WERI-Rb-1 (cell line): ENCODE results near the gene ZDHHC19.

ENCODE experiments used
- DNase-seq: peaks from one replicate; pipeline ENCODE4 v3.0.0-alpha.2; 2020
- H3K27ac ChIP-seq: fragments of 250-450 bp; sonication (Bioruptor Pico); 2 replicates; pipeline ENCODE4 v1.5.1; 2020; ENCODE audit warnings: mild to moderate bottlenecking, moderate library complexity
- H3K27me3 ChIP-seq: fragments of 250-450 bp; sonication (Bioruptor Pico); 2 replicates; pipeline ENCODE4 v1.5.1; 2021; ENCODE audit warnings: mild to moderate bottlenecking, low read depth, moderate library complexity; ENCODE audit not compliant: insufficient read depth, severe bottlenecking
- H3K36me3 ChIP-seq: fragments of 250-450 bp; sonication (Bioruptor Pico); 2 replicates; pipeline ENCODE4 v1.5.1; 2020; ENCODE audit warnings: mild to moderate bottlenecking, moderate library complexity
- H3K4me3 ChIP-seq: 2 replicates; pipeline ENCODE4 v1.5.1; 2011; ENCODE audit warnings: low read depth, mild to moderate bottlenecking, control low read depth, low read length
- H3K9me3 ChIP-seq: fragments of 250-450 bp; sonication (Bioruptor Pico); 2 replicates; pipeline ENCODE4 v1.5.1; 2021; ENCODE audit warnings: mild to moderate bottlenecking, moderate library complexity; ENCODE audit not compliant: severe bottlenecking
- CTCF ChIP-seq: IDR thresholded peaks from 2 replicates; pipeline ENCODE4 v1.5.1; 2011; ENCODE audit warnings: low read depth, mild to moderate bottlenecking, control low read depth, inconsistent platforms, low read length

ZDHHC19 gene

DNA sequence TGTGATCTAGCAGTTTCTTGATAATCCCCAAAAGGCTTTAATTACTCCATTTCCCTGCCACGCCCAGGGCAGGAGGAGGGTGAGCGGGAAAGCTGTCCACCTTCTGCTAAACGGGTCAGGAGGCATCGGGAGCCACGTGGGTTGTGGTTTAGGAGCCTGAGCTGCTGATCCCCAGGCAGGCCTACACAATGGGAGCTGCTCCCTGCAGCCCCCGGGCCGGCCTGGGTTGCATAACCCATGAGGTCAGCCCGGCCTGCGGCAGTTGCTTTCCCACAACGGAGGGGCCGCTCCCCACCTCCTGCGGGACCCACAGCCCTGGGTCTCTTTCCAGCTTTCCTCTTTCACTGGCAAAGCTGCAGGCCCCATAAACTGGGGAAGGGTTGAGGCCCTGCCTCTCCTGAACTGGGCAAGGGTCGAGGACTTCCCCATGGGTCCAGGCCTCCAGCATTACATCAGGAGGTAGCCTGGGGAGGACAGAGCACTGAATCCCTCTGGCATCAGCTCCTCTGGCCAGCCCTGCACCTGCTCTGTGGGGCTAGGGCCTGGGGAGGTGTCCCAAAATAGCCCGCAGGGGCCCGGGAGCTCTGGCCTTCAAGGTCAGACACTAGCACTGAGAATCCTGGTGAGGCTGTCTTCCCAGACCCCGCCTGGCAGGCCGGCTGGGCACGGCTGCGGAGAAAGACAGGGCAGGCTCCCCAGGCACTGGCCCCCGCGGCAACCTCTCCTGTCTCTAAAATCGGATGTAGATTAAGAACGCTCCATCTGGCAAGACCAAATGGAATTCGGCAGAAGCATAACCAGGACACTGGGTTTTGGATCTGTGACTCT, 47.3 kb downstream of the ZDHHC19 start:
- Histone ChIP-seq H3K9me3 (no peaks in the 10 kb centered on the region), H3K27me3 (no peaks in the 10 kb centered on the region), H3K36me3 (no peaks in the 10 kb centered on the region), H3K27ac (peak overlapping the region; percentile 41), H3K4me3 (no peak overlapping the region)
- no peak for TF ChIP-seq CTCF
- DNase-seq = peak; percentile 36

DNA sequence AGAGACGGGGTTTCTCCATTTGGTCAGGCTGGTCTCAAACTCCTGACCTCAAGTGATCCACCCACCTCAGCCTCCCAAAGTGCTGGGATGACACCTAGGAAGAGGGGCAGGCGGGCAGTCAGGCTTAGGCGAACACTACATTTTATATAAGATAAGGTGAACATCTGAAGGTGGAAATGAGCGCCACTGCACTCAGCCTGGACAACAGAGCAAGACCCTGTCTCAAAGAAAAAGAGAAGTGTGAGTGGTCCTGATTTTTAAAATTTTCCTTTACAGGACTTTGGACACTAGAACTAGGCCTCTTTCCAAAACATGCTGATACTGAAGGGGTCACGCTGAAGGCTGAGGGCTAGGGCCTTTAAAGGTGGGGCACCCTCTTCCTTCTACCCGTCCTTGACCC, 48.0 kb downstream of the ZDHHC19 start:
- DNase-seq = no peak
- H3K27ac ChIP-seq = no peak overlapping the region
- TF ChIP-seq CTCF = no peak
- no peak overlapping the region for H3K4me3 ChIP-seq
- no peaks in the 10 kb centered on the region for H3K36me3 ChIP-seq
- H3K27me3 ChIP-seq = no peaks in the 10 kb centered on the region
- H3K9me3 ChIP-seq = no peaks in the 10 kb centered on the region

GRCh38 chr3:196162679-196163078, 48.5 kb downstream of the ZDHHC19 start:
- no peak for TF ChIP-seq CTCF
- Histone ChIP-seq H3K27me3 (no peaks in the 10 kb centered on the region), H3K27ac (no peak overlapping the region), H3K9me3 (no peaks in the 10 kb centered on the region), H3K4me3 (no peak overlapping the region), H3K36me3 (no peaks in the 10 kb centered on the region)
- DNase-seq = no peak

DNA sequence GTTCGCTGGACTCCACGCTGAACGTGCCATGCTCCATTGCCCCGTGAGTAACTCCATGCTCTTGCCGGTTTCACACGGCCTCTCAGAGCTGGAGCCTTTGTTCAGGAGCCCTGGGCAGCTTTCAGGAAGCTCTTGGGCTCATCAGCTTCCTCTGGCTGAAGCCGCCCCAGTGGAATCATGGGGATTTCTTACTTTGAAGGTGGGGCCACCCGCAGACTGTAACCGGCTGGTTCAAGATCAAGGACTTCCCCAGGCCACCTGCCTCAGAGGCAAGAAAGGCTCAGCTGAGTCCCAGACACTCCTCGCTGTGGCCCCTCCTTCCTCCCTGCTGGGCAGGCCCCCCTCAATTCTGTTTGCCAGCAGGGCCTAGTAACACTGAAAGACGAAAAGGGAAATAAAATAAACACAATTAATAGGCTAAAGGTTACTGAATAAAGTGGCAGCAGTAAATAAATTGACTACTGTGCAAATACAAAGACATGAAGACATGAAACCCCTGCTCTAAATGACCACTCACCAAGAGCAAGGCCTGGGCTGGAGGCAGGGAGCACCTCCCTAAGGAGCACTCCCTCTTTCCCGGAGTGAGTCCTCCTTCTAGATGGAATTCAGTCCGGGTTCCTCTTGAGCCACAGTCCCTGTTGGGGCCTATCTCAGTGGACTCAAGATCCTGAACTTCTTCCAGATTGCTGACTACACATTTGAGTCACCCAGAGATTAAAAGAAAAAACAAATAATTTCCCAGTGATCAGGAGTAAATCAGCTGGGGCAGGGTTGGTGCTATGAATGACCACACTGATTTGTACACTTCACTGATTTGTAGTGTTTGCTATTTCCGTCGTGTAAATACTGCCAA, 51.0 kb downstream of the ZDHHC19 start:
- peak; percentile 54 for DNase-seq
- no peaks in the 10 kb centered on the region for H3K27me3 ChIP-seq
- peak overlapping the region; percentile 39 for H3K27ac ChIP-seq
- no peak overlapping the region for H3K4me3 ChIP-seq
- no peaks in the 10 kb centered on the region for H3K36me3 ChIP-seq
- no peak for TF ChIP-seq CTCF
- no peaks in the 10 kb centered on the region for H3K9me3 ChIP-seq

- Histone ChIP-seq H3K4me3 (no peak overlapping the region), H3K36me3 (no peaks in the 10 kb centered on the region), H3K9me3 (no peaks in the 10 kb centered on the region), H3K27ac (peak overlapping the region; percentile 39), H3K27me3 (no peaks in the 10 kb centered on the region)
- no peak for TF ChIP-seq CTCF
- DNase-seq = no peak
These were observed 51.7 kb downstream of the ZDHHC19 start for GRCh38 chr3:196159526-196159925.
